Mammary epithelial cell (primary cell): ENCODE data around the gene CNTNAP3.
"Not testable (repeated sequence)": the region's sequence is repeated elsewhere in the genome, so short reads cannot be mapped to it uniquely, and the experiment has no call there.

Source experiments
- CTCF ChIP-seq, 2 donors: IDR thresholded peaks in 1 of 2; conservative IDR thresholded peaks in 1 of 2; 2 replicates each; pipeline ENCODE4 v1.5.1; 2011 to 2012; ENCODE audit warnings: inconsistent platforms in 2 of 2, low read length in 2 of 2, mild to moderate bottlenecking in 2 of 2, control low read depth in 1 of 2, low read depth in 1 of 2; ENCODE audit not compliant: insufficient read depth in 1 of 2; ENCODE audit errors: extremely low read depth in 1 of 2
- EZH2 ChIP-seq: IDR thresholded peaks from 2 replicates; pipeline ENCODE4 v1.6.1; 2012; ENCODE audit warnings: low read length, inconsistent platforms, borderline replicate concordance

GRCh38 chr9:39111746-39112145, 176.2 kb downstream of the CNTNAP3 start:
- not testable (repeated sequence) for TF ChIP-seq CTCF (conservative IDR thresholded peaks at IDR 0.05 in 1 of 2, IDR thresholded peaks at IDR 0.05 in 1 of 2; ENCODE audit: extremely low read depth in 1 of 2, insufficient read depth in 1 of 2, low read depth in 1 of 2, low read length in 2 of 2); EZH2
